Measurements from ENCODE around the gene TEDC1. TPM values are rescaled to one million over a fixed set of nuclear protein-coding genes. Genes with fewer than 3 reads are reported as not detected.

Gene TEDC1
- total RNA-seq, 1 experiment from 2014 or later, result 17.9 TPM

DNA sequence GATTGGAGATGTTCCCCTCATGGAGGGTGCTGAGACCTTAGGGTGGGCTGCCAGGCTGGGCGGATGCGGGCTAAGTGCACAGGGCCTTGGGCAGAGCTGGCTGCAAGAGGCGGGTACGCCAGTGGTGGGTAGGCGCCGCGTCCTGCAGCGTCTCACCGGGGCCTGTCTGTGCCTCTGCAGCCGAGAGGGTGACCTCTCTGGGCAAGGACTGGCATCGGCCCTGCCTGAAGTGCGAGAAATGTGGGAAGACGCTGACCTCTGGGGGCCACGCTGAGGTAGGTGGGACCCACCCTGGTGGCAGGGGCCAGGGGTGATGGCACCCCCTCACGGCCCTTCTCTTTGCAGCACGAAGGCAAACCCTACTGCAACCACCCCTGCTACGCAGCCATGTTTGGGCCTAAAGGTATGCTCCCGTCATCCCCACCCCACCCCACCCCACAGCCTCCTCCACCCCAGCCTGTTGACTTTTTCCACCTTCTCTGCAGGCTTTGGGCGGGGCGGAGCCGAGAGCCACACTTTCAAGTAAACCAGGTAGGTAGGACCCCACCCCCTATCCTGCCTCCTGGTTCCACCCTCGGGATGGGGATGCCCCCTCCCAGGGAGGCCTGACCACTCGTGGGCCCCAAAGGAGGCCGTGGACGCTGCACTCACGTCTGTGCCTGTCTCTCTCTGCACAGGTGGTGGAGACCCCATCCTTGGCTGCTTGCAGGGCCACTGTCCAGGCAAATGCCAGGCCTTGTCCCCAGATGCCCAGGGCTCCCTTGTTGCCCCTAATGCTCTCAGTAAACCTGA is 2.9 kb upstream of the TEDC1 start (continued):
- TF ChIP-seq, protein P1, sequence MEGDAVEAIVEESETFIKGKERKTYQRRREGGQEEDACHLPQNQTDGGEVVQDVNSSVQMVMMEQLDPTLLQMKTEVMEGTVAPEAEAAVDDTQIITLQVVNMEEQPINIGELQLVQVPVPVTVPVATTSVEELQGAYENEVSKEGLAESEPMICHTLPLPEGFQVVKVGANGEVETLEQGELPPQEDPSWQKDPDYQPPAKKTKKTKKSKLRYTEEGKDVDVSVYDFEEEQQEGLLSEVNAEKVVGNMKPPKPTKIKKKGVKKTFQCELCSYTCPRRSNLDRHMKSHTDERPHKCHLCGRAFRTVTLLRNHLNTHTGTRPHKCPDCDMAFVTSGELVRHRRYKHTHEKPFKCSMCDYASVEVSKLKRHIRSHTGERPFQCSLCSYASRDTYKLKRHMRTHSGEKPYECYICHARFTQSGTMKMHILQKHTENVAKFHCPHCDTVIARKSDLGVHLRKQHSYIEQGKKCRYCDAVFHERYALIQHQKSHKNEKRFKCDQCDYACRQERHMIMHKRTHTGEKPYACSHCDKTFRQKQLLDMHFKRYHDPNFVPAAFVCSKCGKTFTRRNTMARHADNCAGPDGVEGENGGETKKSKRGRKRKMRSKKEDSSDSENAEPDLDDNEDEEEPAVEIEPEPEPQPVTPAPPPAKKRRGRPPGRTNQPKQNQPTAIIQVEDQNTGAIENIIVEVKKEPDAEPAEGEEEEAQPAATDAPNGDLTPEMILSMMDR (IDR thresholded peaks at IDR 0.05), result no peak

DNA sequence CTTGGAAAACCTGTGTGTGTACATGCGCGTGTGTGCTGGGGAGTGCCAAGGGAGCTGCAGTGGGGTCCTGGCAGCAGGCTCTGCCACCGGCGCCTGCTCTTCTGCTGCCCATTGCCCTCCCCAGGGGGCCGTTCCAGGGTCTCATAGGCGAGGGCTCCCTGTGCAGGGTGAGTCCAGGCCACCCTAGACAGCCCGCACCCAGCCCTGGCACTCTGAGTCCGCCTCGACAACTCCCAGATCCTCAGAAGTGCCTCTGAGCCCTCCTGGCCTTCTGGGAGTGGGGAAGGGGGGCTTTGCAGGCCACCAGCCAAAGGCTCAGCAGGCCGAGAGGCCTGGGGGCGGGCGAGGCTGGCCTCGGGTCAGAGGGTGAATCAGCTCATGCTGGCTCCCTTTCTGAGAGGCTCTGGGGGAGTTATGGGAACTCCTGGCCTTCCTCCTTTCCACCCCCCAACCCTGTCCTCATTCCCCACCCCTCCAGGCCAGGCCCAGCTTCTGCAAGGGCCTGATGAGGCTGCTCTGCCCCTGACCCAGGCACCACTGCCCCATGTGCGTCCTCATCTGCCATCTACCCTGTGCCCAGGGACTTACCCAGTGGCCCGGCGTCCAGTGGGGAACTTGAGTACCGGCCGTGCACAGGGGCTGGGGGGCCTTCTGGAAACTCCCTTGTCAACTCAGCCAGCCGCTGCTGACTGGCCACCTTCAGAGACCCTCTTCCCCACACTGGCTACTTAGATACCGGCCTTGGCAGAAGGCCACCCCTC is 2.1 kb upstream of the TEDC1 start:
- Mint-ChIP-seq H3K4me1 (peaks cover 4% of the 10 kb centered on the region), H3K4me3 (peak overlapping the region; percentile 59), H3K36me3 (no peaks in the 10 kb centered on the region), H3K27me3 (ENCODE audit: low read depth) (peaks cover 56% of the 10 kb centered on the region), H3K27ac (no peak overlapping the region), H3K9me3 (no peaks in the 10 kb centered on the region)
- CTCF ChIA-PET, result interaction anchor here (1.0 to 3.4 kb wide), 20 partner anchors 7 to 307 kb away, joined by 3 to 93 read pairs (median 9); no protein-coding TSS in a partner anchor
- DNase-seq (ENCODE audit: low spot score) (no peak), ATAC-seq (no peak)
- POLR2A ChIA-PET, result interaction anchor here (0.6 to 1.7 kb wide), 2 partner anchors 8 to 118 kb away, joined by 5 to 10 read pairs; no protein-coding TSS in a partner anchor
- TF ChIP-seq JUN (CRISPR knock-in tag; IDR thresholded peaks at IDR 0.05) (no peak), KAT7 (CRISPR knock-in tag; IDR thresholded peaks at IDR 0.05; ENCODE audit: borderline replicate concordance) (no peak), TP53 (CRISPR knock-in tag; IDR thresholded peaks at IDR 0.05) (no peak), TEAD4 (CRISPR knock-in tag; IDR thresholded peaks at IDR 0.05) (no peak), JAZF1 (CRISPR knock-in tag; IDR thresholded peaks at IDR 0.05) (no peak), NFATC4 (CRISPR knock-in tag; IDR thresholded peaks at IDR 0.05) (no peak), ETV6 (CRISPR knock-in tag; IDR thresholded peaks at IDR 0.05) (no peak), HMGA2 (CRISPR knock-in tag; IDR thresholded peaks at IDR 0.05) (no peak), SP1 (CRISPR knock-in tag; conservative IDR thresholded peaks at IDR 0.05) (no peak), RELA (CRISPR knock-in tag; IDR thresholded peaks at IDR 0.05; ENCODE audit: borderline replicate concordance) (no peak), NR1H2 (CRISPR knock-in tag; IDR thresholded peaks at IDR 0.05) (no peak)
- TF ChIP-seq, protein P2, sequence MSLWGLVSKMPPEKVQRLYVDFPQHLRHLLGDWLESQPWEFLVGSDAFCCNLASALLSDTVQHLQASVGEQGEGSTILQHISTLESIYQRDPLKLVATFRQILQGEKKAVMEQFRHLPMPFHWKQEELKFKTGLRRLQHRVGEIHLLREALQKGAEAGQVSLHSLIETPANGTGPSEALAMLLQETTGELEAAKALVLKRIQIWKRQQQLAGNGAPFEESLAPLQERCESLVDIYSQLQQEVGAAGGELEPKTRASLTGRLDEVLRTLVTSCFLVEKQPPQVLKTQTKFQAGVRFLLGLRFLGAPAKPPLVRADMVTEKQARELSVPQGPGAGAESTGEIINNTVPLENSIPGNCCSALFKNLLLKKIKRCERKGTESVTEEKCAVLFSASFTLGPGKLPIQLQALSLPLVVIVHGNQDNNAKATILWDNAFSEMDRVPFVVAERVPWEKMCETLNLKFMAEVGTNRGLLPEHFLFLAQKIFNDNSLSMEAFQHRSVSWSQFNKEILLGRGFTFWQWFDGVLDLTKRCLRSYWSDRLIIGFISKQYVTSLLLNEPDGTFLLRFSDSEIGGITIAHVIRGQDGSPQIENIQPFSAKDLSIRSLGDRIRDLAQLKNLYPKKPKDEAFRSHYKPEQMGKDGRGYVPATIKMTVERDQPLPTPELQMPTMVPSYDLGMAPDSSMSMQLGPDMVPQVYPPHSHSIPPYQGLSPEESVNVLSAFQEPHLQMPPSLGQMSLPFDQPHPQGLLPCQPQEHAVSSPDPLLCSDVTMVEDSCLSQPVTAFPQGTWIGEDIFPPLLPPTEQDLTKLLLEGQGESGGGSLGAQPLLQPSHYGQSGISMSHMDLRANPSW (CRISPR knock-in tag; conservative IDR thresholded peaks at IDR 0.05; ENCODE audit: low read depth), result no peak
- TF ChIP-seq, protein P3, sequence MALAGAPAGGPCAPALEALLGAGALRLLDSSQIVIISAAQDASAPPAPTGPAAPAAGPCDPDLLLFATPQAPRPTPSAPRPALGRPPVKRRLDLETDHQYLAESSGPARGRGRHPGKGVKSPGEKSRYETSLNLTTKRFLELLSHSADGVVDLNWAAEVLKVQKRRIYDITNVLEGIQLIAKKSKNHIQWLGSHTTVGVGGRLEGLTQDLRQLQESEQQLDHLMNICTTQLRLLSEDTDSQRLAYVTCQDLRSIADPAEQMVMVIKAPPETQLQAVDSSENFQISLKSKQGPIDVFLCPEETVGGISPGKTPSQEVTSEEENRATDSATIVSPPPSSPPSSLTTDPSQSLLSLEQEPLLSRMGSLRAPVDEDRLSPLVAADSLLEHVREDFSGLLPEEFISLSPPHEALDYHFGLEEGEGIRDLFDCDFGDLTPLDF (CRISPR knock-in tag; IDR thresholded peaks at IDR 0.05), result no peak
- TF ChIP-seq, protein P4, sequence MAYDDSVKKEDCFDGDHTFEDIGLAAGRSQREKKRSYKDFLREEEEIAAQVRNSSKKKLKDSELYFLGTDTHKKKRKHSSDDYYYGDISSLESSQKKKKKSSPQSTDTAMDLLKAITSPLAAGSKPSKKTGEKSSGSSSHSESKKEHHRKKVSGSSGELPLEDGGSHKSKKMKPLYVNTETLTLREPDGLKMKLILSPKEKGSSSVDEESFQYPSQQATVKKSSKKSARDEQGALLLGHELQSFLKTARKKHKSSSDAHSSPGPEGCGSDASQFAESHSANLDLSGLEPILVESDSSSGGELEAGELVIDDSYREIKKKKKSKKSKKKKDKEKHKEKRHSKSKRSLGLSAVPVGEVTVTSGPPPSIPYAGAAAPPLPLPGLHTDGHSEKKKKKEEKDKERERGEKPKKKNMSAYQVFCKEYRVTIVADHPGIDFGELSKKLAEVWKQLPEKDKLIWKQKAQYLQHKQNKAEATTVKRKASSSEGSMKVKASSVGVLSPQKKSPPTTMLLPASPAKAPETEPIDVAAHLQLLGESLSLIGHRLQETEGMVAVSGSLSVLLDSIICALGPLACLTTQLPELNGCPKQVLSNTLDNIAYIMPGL (CRISPR knock-in tag; IDR thresholded peaks at IDR 0.05), result no peak
- TF ChIP-seq, protein P5, sequence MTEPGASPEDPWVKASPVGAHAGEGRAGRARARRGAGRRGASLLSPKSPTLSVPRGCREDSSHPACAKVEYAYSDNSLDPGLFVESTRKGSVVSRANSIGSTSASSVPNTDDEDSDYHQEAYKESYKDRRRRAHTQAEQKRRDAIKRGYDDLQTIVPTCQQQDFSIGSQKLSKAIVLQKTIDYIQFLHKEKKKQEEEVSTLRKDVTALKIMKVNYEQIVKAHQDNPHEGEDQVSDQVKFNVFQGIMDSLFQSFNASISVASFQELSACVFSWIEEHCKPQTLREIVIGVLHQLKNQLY (CRISPR knock-in tag; IDR thresholded peaks at IDR 0.05), result no peak
- TF ChIP-seq, protein P6, sequence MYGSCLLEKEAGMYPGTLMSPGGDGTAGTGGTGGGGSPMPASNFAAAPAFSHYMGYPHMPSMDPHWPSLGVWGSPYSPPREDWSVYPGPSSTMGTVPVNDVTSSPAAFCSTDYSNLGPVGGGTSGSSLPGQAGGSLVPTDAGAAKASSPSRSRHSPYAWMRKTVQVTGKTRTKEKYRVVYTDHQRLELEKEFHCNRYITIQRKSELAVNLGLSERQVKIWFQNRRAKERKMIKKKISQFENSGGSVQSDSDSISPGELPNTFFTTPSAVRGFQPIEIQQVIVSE (CRISPR knock-in tag; IDR thresholded peaks at IDR 0.05; ENCODE audit: borderline replicate concordance), result no peak
- TF ChIP-seq, protein P7, sequence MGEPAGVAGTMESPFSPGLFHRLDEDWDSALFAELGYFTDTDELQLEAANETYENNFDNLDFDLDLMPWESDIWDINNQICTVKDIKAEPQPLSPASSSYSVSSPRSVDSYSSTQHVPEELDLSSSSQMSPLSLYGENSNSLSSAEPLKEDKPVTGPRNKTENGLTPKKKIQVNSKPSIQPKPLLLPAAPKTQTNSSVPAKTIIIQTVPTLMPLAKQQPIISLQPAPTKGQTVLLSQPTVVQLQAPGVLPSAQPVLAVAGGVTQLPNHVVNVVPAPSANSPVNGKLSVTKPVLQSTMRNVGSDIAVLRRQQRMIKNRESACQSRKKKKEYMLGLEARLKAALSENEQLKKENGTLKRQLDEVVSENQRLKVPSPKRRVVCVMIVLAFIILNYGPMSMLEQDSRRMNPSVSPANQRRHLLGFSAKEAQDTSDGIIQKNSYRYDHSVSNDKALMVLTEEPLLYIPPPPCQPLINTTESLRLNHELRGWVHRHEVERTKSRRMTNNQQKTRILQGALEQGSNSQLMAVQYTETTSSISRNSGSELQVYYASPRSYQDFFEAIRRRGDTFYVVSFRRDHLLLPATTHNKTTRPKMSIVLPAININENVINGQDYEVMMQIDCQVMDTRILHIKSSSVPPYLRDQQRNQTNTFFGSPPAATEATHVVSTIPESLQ (CRISPR knock-in tag; IDR thresholded peaks at IDR 0.05), result no peak
- TF ChIP-seq, protein P8, sequence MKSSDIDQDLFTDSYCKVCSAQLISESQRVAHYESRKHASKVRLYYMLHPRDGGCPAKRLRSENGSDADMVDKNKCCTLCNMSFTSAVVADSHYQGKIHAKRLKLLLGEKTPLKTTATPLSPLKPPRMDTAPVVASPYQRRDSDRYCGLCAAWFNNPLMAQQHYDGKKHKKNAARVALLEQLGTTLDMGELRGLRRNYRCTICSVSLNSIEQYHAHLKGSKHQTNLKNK (CRISPR knock-in tag; IDR thresholded peaks at IDR 0.05), result no peak
